ENCODE measurements around the gene PLCH2. TPM values are rescaled to one million over a fixed set of nuclear protein-coding genes. Genes with fewer than 3 reads are reported as not detected.

Gene PLCH2
- total RNA-seq, 1 donor from 2014 or later: 2.9 TPM

GRCh38 chr1:2513939-2514652 is 38.0 kb downstream of the PLCH2 start:
- peaks cover under 1% of the 10 kb centered on the region for H3K27me3 Mint-ChIP-seq (ENCODE audit: insufficient read depth)
- no peak overlapping the region for H3K27ac Mint-ChIP-seq
- DNase-seq (ENCODE audit: low spot score): no peak
- H3K36me3 Mint-ChIP-seq (ENCODE audit: low read depth): peaks cover 17% of the 10 kb centered on the region
- intact Hi-C loops (cut with micrococcal nuclease): no loop called here
- no peaks in the 10 kb centered on the region for H3K9me3 Mint-ChIP-seq
- H3K4me3 Mint-ChIP-seq: no peak overlapping the region
- no peaks in the 10 kb centered on the region for H3K4me1 Mint-ChIP-seq (ENCODE audit: low read depth)

- no peak for DNase-seq (ENCODE audit: low spot score)
- Mint-ChIP-seq H3K36me3 (ENCODE audit: low read depth) (peaks cover 18% of the 10 kb centered on the region), H3K27me3 (ENCODE audit: insufficient read depth) (peaks cover 1% of the 10 kb centered on the region), H3K9me3 (no peaks in the 10 kb centered on the region), H3K27ac (no peak overlapping the region), H3K4me1 (ENCODE audit: low read depth) (no peaks in the 10 kb centered on the region), H3K4me3 (no peak overlapping the region)
- intact Hi-C loops (cut with micrococcal nuclease): no loop called here
Measured at GRCh38 chr1:2514863-2515762, 39.0 kb downstream of the PLCH2 start.

- H3K4me3 Mint-ChIP-seq: no peak overlapping the region
Measured at GRCh38 chr1:2515763-2516080, 39.6 kb downstream of the PLCH2 start.

GRCh38 chr1:2516124-2516523 is 40.0 kb downstream of the PLCH2 start:
- peaks cover 23% of the 10 kb centered on the region for H3K36me3 Mint-ChIP-seq (ENCODE audit: low read depth)
- no peak overlapping the region for H3K4me3 Mint-ChIP-seq
- peaks cover 1% of the 10 kb centered on the region for H3K27me3 Mint-ChIP-seq (ENCODE audit: insufficient read depth)
- no peak overlapping the region for H3K27ac Mint-ChIP-seq
- no peak for DNase-seq (ENCODE audit: low spot score)
- H3K4me1 Mint-ChIP-seq (ENCODE audit: low read depth): no peaks in the 10 kb centered on the region
- intact Hi-C loops (cut with micrococcal nuclease): no loop called here
- H3K9me3 Mint-ChIP-seq: no peaks in the 10 kb centered on the region

More at GRCh38 chr1:2515763-2516080, 39.6 kb downstream of the PLCH2 start:
- Mint-ChIP-seq H3K9me3 (no peaks in the 10 kb centered on the region), H3K27me3 (ENCODE audit: insufficient read depth) (peaks cover 1% of the 10 kb centered on the region), H3K27ac (no peak overlapping the region), H3K36me3 (ENCODE audit: low read depth) (peaks cover 20% of the 10 kb centered on the region), H3K4me1 (ENCODE audit: low read depth) (no peaks in the 10 kb centered on the region)
- DNase-seq (ENCODE audit: low spot score): no peak
- intact Hi-C loops (cut with micrococcal nuclease): no loop called here

- Mint-ChIP-seq H3K27me3 (ENCODE audit: insufficient read depth) (peaks cover 1% of the 10 kb centered on the region), H3K4me3 (no peak overlapping the region), H3K9me3 (no peaks in the 10 kb centered on the region), H3K4me1 (ENCODE audit: low read depth) (no peaks in the 10 kb centered on the region), H3K36me3 (ENCODE audit: low read depth) (peaks cover 18% of the 10 kb centered on the region), H3K27ac (no peak overlapping the region)
- intact Hi-C loops (cut with micrococcal nuclease): no loop called here
- no peak for DNase-seq (ENCODE audit: low spot score)
Measured at GRCh38 chr1:2516946-2517345, 40.9 kb downstream of the PLCH2 start.

- peaks cover 1% of the 10 kb centered on the region for H3K27me3 Mint-ChIP-seq (ENCODE audit: insufficient read depth)
Measured at GRCh38 chr1:2517966-2518365, 41.9 kb downstream of the PLCH2 start.

DNA sequence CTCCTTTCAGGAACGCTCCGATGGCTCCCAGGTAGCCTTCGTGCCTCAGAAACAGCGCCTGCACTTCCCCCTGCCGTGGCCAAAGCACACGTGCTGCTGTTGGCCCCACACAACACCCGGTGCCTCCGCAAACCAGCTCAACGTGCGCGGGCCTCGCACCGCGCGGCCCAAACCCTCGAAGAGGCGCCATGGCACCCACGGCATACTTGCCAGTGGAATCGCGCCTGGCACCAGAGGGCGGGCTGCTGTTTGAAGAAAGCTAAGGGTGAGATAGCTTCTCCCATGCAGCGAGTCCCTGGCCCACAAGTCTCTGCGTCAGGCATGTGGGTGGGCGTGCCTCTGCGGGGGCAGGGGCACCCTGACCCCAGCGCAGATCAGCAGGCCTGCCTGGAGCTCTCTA is 42.4 kb downstream of the PLCH2 start:
- Mint-ChIP-seq H3K36me3 (ENCODE audit: low read depth) (peaks cover 18% of the 10 kb centered on the region), H3K9me3 (no peaks in the 10 kb centered on the region), H3K27ac (no peak overlapping the region), H3K27me3 (ENCODE audit: insufficient read depth) (peaks cover 1% of the 10 kb centered on the region), H3K4me3 (no peak overlapping the region), H3K4me1 (ENCODE audit: low read depth) (peaks cover 13% of the 10 kb centered on the region)
- DNase-seq (ENCODE audit: low spot score): no peak
- intact Hi-C loops (cut with micrococcal nuclease): no loop called here

More at GRCh38 chr1:2517966-2518365, 41.9 kb downstream of the PLCH2 start:
- Mint-ChIP-seq H3K36me3 (ENCODE audit: low read depth) (peaks cover 18% of the 10 kb centered on the region), H3K4me1 (ENCODE audit: low read depth) (peaks cover 7% of the 10 kb centered on the region), H3K9me3 (no peaks in the 10 kb centered on the region), H3K27ac (no peak overlapping the region), H3K4me3 (no peak overlapping the region)
- intact Hi-C loops (cut with micrococcal nuclease): no loop called here
- no peak for DNase-seq (ENCODE audit: low spot score)

DNA sequence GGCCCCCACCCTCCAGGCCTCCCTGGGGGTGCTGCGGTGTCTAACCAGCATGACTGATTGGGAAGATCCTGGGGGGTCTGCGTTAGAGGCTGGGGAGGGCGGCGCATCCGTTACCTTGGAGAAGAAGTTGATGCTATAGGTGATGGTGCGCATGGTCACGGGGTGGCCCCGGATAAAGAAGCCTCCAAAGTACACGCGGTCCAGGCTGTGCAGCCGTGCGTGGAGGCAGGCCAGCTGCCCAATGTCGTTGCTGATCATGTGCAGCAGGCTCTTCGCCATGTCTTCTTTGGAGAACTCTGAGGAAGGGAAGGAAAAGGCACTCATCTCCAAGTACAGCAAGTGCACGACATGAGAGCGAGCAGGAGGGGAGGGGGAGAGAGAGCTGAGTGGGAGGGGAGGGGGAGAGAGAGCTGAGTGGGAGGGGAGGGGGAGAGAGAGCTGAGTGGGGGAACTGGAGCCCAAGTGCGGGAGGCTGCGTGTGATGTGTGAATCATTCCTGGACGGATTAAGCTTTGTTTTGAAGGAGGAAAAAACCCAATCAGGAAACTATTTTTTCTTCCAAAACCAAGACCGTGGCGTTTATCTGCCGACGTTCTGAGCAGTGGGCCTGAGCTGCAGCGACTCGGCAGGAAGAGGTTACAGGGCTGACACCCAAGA is 43.1 kb downstream of the PLCH2 start:
- Mint-ChIP-seq H3K27me3 (ENCODE audit: insufficient read depth) (peaks cover 1% of the 10 kb centered on the region), H3K27ac (no peak overlapping the region), H3K4me1 (ENCODE audit: low read depth) (peaks cover 19% of the 10 kb centered on the region), H3K4me3 (no peak overlapping the region), H3K36me3 (ENCODE audit: low read depth) (peaks cover 18% of the 10 kb centered on the region), H3K9me3 (no peaks in the 10 kb centered on the region)
- intact Hi-C loops (cut with micrococcal nuclease): no loop called here
- DNase-seq (ENCODE audit: low spot score): no peak

- Mint-ChIP-seq H3K4me3 (no peak overlapping the region), H3K4me1 (ENCODE audit: low read depth) (peaks cover 25% of the 10 kb centered on the region), H3K36me3 (ENCODE audit: low read depth) (peaks cover 18% of the 10 kb centered on the region), H3K27ac (no peak overlapping the region), H3K27me3 (ENCODE audit: insufficient read depth) (peaks cover 1% of the 10 kb centered on the region), H3K9me3 (no peaks in the 10 kb centered on the region)
- intact Hi-C loops (cut with micrococcal nuclease): loop anchor here (10.0 kb wide), 3 partner anchors 225 to 385 kb away; no protein-coding TSS in a partner anchor
- DNase-seq (ENCODE audit: low spot score): no peak
Measured at GRCh38 chr1:2519729-2520128, 43.6 kb downstream of the PLCH2 start.

DNA sequence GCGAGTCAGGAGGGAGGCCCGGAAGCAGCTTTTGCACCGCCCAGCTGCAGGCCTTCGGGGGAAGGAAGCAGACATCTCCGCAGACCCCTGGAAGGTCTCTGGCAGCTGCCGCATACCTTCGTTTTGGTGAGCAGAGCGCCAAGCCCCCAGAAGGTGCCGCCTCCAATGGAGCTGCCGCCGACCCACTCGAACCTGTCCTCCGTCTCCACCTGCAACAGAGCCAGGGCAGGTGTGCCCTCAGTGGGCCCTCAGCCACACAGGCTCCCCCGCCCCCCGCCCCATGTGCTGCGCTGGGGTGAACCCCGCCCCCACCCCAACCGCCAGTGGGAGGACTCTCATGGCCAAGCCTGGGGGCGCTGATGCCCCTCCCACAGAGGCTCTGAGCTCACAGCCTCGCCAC is 44.1 kb downstream of the PLCH2 start:
- H3K36me3 Mint-ChIP-seq (ENCODE audit: low read depth): peaks cover 18% of the 10 kb centered on the region

GRCh38 chr1:2520806-2521205 is 44.7 kb downstream of the PLCH2 start:
- Mint-ChIP-seq H3K27me3 (ENCODE audit: insufficient read depth) (peaks cover 1% of the 10 kb centered on the region), H3K9me3 (no peaks in the 10 kb centered on the region), H3K4me1 (ENCODE audit: low read depth) (peaks cover 31% of the 10 kb centered on the region), H3K4me3 (no peak overlapping the region), H3K36me3 (ENCODE audit: low read depth) (peaks cover 18% of the 10 kb centered on the region), H3K27ac (no peak overlapping the region)
- intact Hi-C loops (cut with micrococcal nuclease): loop anchor here (10.0 kb wide), 3 partner anchors 226 to 386 kb away; no protein-coding TSS in a partner anchor
- DNase-seq (ENCODE audit: low spot score): no peak

More for the DNA sequence above, 44.1 kb downstream of the PLCH2 start:
- Mint-ChIP-seq H3K27me3 (ENCODE audit: insufficient read depth) (peaks cover 1% of the 10 kb centered on the region), H3K4me3 (no peak overlapping the region), H3K4me1 (ENCODE audit: low read depth) (peaks cover 30% of the 10 kb centered on the region), H3K27ac (no peak overlapping the region), H3K9me3 (no peaks in the 10 kb centered on the region)
- intact Hi-C loops (cut with micrococcal nuclease): loop anchor here (10.0 kb wide), 3 partner anchors 225 to 385 kb away; no protein-coding TSS in a partner anchor
- no peak for DNase-seq (ENCODE audit: low spot score)

GRCh38 chr1:2522230-2522629 is 46.1 kb downstream of the PLCH2 start:
- Mint-ChIP-seq H3K27ac (peak overlapping the region; percentile 93), H3K36me3 (ENCODE audit: low read depth) (peaks cover 16% of the 10 kb centered on the region)
- intact Hi-C loops (cut with micrococcal nuclease): loop anchor here (10.0 kb wide), 3 partner anchors 227 to 387 kb away; no protein-coding TSS in a partner anchor

More at GRCh38 chr1:2522230-2522629, 46.1 kb downstream of the PLCH2 start:
- Mint-ChIP-seq H3K4me1 (ENCODE audit: low read depth) (peaks cover 37% of the 10 kb centered on the region), H3K4me3 (no peak overlapping the region), H3K9me3 (no peaks in the 10 kb centered on the region), H3K27me3 (ENCODE audit: insufficient read depth) (peaks cover 5% of the 10 kb centered on the region)
- DNase-seq (ENCODE audit: low spot score): no peak

All from activated T-helper 1 cell treated with anti-CD3 and anti-CD28 coated beads, Interleukin-12 subunit alpha, Interleukin-12 subunit beta, Interleukin-2, Interleukin-4 antibody, amounts not matched to agents 30 ng/mL and 10 ng/mL and 1 ng/mL, durations not matched to agents 14 hours and 24 hours and 36 hours (primary cell).